ENCODE measurements around the gene PARD6B.

DNA sequence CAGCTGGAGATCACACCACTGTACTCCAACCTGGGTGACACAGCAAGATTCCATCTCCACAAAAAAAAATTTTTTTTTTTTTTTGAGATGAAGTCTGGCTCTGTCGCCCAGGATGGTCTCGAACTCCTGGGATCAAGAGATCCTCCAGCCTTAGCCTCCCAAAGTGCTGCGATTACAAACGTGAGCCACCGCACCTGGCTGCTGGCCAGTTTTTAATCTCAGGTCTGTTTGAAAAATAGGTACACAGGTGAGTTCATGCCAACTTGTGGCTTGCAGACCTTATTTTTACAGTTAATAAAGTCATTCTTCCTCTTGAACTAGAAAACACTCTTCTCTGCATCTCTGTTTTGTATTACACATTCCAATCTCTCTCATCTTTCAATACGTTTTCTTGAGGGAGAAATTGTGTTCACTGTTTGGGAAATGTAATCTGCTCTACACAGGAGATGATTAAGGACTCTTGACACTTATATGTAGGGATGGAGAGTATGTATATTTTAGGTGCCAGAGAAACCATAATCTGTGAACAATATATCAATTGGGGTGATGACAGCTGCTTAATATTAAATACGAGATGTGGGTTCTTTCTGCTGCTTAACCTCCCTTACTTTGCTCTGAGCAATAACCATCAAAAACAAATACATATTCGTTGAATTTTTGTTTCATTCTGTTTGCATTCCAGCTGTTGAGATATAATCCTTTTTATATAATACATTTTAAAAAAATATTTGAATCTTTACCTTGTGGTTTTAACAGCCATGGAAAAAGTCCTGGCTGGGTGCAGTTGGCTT, 22.3 kb upstream of the PARD6B start:
- TF ChIP-seq TAF1 (IDR thresholded peaks at IDR 0.05; ENCODE audit: borderline replicate concordance, low read depth, low read length), result no peak
- no peak for TF ChIP-seq POLR2AphosphoS5 (IDR thresholded peaks at IDR 0.05; ENCODE audit: low read depth, low read length)
- TF ChIP-seq POLR2A (IDR thresholded peaks at IDR 0.05; ENCODE audit: low read depth, low read length), result no peak

All from GM12892 (cell line).